ENCODE measurements around the gene POLR1C.

GRCh38 chr6:43541774-43542471 lies 25.0 kb downstream of the POLR1C start:
- TF ChIP-seq POLR2AphosphoS5 (IDR thresholded peaks at IDR 0.05) (no peak), CTCF (IDR thresholded peaks at IDR 0.05) (no peak)

All from transverse colon (tissue), 4 donors.